Panc1 (cell line): ENCODE results near the gene THTPA.

Experiments
- CTCF ChIP-seq: fragments of 450-650 bp; IDR thresholded peaks from 2 replicates; pipeline ENCODE4 v1.5.1; 2017; ENCODE audit warnings: mild to moderate bottlenecking
- POLR2AphosphoS5 ChIP-seq: IDR thresholded peaks from 2 replicates; pipeline ENCODE4 v1.6.1; 2012; ENCODE audit warnings: mild to moderate bottlenecking, low read depth, low read length, moderate library complexity
- SIN3A ChIP-seq: IDR thresholded peaks from 2 replicates; pipeline ENCODE4 v1.6.1; 2012; ENCODE audit warnings: low read depth, mild to moderate bottlenecking, low read length, moderate library complexity, borderline replicate concordance; ENCODE audit not compliant: insufficient read depth

- TF ChIP-seq CTCF (no peak), POLR2AphosphoS5 (no peak), SIN3A (no peak)
Measured at GRCh38 chr14:23559926-23560520, 4.0 kb downstream of the THTPA start.
